Glutamatergic neuron (in vitro differentiated cells): ENCODE results near the gene RAB30. TPM values are rescaled to one million over a fixed set of nuclear protein-coding genes. Genes with fewer than 3 reads are reported as not detected.

ENCODE experiments used
- DNase-seq: peaks from one replicate; pipeline ENCODE4 v3.0.0; 2022
- H3K27ac Mint-ChIP-seq: one replicate; pipeline ENCODE4 v1.8.0; 2020; ENCODE audit warnings: mild to moderate bottlenecking, mixed read lengths, inconsistent platforms; ENCODE audit not compliant: unreplicated experiment
- H3K27me3 Mint-ChIP-seq: one replicate; pipeline ENCODE4 v1.8.0; 2020; ENCODE audit warnings: mild to moderate bottlenecking, moderate library complexity, mixed read lengths, inconsistent platforms; ENCODE audit not compliant: unreplicated experiment
- H3K36me3 Mint-ChIP-seq: one replicate; pipeline ENCODE4 v1.8.0; 2020; ENCODE audit warnings: mild to moderate bottlenecking, mixed read lengths, inconsistent platforms; ENCODE audit not compliant: unreplicated experiment
- H3K4me1 Mint-ChIP-seq: one replicate; pipeline ENCODE4 v1.8.0; 2020; ENCODE audit warnings: mild to moderate bottlenecking, low read depth, mixed read lengths, inconsistent platforms; ENCODE audit not compliant: unreplicated experiment
- H3K4me3 Mint-ChIP-seq: one replicate; pipeline ENCODE4 v1.8.0; 2020; ENCODE audit warnings: mild to moderate bottlenecking, mixed read lengths, inconsistent platforms; ENCODE audit not compliant: unreplicated experiment
- H3K9me3 Mint-ChIP-seq: one replicate; pipeline ENCODE4 v1.8.0; 2020; ENCODE audit warnings: mild to moderate bottlenecking, moderate library complexity, mixed read lengths, inconsistent platforms; ENCODE audit not compliant: unreplicated experiment
- total RNA-seq: library from RNA; stranded (reverse); fragmentation: NEBNext Ultra II Directional; extraction: Animal tissue kit (Norgen Biotek cat#: 25700); gene quantifications from one replicate; pipeline ENCODE4 v1.2.1, GENCODE V29; 2021; ENCODE audit not compliant: unreplicated experiment
- TF ChIP-seq, protein P1 (sequence below): fragments of 200-600 bp; sonication (generic); IDR thresholded peaks from one replicate; pipeline ENCODE4 v1.5.0; 2021; ENCODE audit not compliant: partially characterized antibody, unreplicated experiment

Gene RAB30
- total RNA-seq, 1 donor from 2014 or later: 59.4 TPM

DNA sequence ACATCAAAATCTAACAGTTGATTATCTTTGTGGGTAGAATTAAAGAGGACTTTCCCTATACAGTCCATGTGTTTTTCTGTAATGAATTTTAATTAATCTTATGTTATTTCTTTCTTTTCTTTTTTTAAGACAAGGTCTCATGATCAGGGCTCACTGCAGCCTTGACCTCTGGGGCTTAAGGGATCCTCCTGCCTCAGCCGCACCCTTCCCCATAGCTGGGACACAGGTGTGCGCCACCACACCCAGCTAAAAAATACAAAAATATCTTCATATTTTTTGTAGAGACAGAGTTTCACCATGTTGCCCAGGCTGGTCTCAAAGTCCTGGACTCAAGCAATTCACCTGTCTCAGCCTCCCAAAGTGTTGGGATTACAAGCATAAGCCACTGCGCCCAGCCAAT lies 7.7 kb downstream of the RAB30 start:
- TF ChIP-seq, protein P1, sequence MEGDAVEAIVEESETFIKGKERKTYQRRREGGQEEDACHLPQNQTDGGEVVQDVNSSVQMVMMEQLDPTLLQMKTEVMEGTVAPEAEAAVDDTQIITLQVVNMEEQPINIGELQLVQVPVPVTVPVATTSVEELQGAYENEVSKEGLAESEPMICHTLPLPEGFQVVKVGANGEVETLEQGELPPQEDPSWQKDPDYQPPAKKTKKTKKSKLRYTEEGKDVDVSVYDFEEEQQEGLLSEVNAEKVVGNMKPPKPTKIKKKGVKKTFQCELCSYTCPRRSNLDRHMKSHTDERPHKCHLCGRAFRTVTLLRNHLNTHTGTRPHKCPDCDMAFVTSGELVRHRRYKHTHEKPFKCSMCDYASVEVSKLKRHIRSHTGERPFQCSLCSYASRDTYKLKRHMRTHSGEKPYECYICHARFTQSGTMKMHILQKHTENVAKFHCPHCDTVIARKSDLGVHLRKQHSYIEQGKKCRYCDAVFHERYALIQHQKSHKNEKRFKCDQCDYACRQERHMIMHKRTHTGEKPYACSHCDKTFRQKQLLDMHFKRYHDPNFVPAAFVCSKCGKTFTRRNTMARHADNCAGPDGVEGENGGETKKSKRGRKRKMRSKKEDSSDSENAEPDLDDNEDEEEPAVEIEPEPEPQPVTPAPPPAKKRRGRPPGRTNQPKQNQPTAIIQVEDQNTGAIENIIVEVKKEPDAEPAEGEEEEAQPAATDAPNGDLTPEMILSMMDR: no peak
- no peaks in the 10 kb centered on the region for H3K9me3 Mint-ChIP-seq
- H3K27ac Mint-ChIP-seq: no peak overlapping the region
- peaks cover 15% of the 10 kb centered on the region for H3K4me1 Mint-ChIP-seq
- H3K27me3 Mint-ChIP-seq: no peaks in the 10 kb centered on the region
- no peak for DNase-seq
- no peak overlapping the region for H3K4me3 Mint-ChIP-seq
- H3K36me3 Mint-ChIP-seq: no peaks in the 10 kb centered on the region

DNA sequence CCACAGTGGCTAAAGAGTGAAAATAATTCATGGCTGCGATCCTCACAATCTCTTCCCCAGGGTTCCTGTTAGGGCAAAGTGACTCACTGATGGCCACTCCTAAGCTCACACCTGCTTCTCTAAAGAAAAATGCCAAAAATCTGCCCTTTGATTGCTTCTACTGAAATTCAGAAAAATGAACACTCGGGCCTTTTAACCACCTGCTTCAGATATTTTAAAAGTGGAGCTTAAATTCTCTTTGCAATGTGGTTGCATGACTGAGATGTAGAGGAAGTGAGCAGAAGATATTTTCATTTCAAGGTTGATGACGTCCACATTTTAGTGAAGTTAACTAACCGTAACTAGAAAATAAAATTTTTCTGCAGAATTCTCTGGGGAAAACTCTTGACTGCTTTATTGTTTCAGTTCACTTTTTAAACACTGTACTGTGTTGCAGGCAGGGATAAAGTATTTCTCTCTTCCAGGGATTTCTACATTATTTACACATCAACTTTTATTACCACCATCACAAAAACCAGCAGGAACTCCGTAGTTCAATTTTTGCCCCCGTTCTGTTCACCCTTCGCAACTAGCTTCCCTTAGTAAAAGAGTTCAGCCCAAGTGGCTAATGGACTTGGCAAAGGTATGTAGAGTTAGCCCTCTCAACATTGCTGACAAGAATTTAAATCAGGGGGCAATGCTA lies 8.5 kb downstream of the RAB30 start:
- Mint-ChIP-seq H3K4me1 (peaks cover 7% of the 10 kb centered on the region), H3K36me3 (no peaks in the 10 kb centered on the region), H3K27me3 (no peaks in the 10 kb centered on the region), H3K4me3 (no peak overlapping the region), H3K9me3 (no peaks in the 10 kb centered on the region), H3K27ac (no peak overlapping the region)
- TF ChIP-seq, protein P1: no peak
- DNase-seq: no peak

DNA sequence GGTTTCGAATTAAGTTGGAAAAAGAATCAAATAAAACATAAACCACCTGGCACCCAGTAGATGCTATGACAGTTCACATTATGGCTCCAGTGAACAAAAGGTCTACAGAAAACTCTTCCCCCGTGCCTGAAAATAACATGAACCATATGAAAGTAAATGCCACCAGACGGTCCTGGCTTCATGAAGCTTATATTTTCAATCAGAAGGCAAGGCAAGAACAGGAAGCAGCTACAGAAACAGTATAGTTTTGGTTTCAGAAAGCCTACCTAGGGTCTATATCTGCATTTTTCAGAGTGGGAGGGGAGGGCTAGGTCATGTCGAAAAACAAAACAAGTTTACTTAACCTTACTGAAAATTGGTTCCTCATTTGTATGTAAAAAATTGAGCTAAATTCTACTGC lies 9.8 kb downstream of the RAB30 start:
- DNase-seq: no peak
- peaks cover 11% of the 10 kb centered on the region for H3K4me1 Mint-ChIP-seq
- TF ChIP-seq, protein P1: no peak
- no peak overlapping the region for H3K27ac Mint-ChIP-seq
- no peaks in the 10 kb centered on the region for H3K9me3 Mint-ChIP-seq
- no peaks in the 10 kb centered on the region for H3K27me3 Mint-ChIP-seq
- H3K36me3 Mint-ChIP-seq: no peaks in the 10 kb centered on the region
- no peak overlapping the region for H3K4me3 Mint-ChIP-seq

DNA sequence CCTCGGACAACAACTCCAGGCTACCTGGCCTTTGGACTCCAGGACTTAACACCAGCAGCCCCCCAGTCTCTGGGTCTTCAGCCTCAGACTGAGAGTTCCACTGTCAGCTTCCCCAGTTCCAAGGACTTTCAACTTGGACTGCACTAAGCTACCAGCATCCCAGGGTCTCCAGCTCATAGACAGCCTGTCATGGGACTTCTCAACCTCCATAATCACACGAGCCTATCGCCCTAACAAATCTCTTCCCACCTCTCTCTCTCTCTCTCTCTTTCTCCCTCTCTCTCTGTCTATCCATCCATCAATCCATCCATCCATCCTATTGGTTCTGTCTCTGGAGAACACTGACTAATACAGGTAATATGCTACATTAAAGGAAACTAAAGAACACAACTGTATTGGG lies 10.7 kb downstream of the RAB30 start:
- no peak overlapping the region for H3K4me3 Mint-ChIP-seq
- H3K27me3 Mint-ChIP-seq: no peaks in the 10 kb centered on the region
- DNase-seq: no peak
- H3K36me3 Mint-ChIP-seq: no peaks in the 10 kb centered on the region
- TF ChIP-seq, protein P1: no peak
- no peak overlapping the region for H3K27ac Mint-ChIP-seq
- H3K9me3 Mint-ChIP-seq: no peaks in the 10 kb centered on the region
- H3K4me1 Mint-ChIP-seq: peaks cover 11% of the 10 kb centered on the region

DNA sequence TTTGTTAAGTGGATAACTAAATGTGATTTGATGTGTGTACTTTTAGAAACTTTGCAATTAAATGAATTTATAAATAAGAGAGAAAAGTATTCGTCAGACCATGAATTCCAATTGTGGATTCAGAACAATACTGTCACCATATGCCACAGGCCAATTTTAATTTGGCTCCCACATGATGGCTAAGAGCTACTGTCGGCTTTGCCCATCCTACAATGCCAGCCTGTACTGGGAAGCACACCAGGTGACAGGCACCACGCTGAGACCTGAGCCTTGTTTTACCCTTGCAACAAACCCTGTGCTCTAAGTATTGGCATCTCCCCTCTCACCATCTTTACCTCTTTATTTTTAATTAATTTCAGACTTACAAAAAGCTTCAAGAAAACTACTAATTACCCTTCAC lies 14.0 kb downstream of the RAB30 start:
- H3K4me3 Mint-ChIP-seq: no peak overlapping the region
- TF ChIP-seq, protein P1: no peak
- no peak for DNase-seq
- no peaks in the 10 kb centered on the region for H3K27me3 Mint-ChIP-seq
- H3K4me1 Mint-ChIP-seq: peaks cover 8% of the 10 kb centered on the region
- no peaks in the 10 kb centered on the region for H3K9me3 Mint-ChIP-seq
- H3K27ac Mint-ChIP-seq: no peak overlapping the region
- H3K36me3 Mint-ChIP-seq: no peaks in the 10 kb centered on the region
